Natural killer cell treated with Interleukin-12 subunit alpha and Interleukin-12 subunit beta and Interleukin-15 and Interleukin-18, amount 100 ng/mL, for 72 hours (primary cell): ENCODE measurements around the gene GYPA. TPM values are rescaled to one million over a fixed set of nuclear protein-coding genes. Genes with fewer than 3 reads are reported as not detected.
A peak's percentile ranks its signal among the peaks of the same experiment; 100 is the strongest.
"Not testable (repeated sequence)": the region's sequence is repeated elsewhere in the genome, so short reads cannot be mapped to it uniquely, and the experiment has no call there.

Experiments used
- ATAC-seq, 2 donors: fragments of 150-1000 bp; cut with Tn5 transposase in 1 of 2; sonication (Bioruptor Pico), chemical (Tn5 transposase) in 1 of 2; 2 replicates each; pipeline ENCODE4 v1.10.0; 2021
- DNase-seq: peaks from one replicate; pipeline ENCODE4 v3.0.0; 2022; ENCODE audit warnings: low spot score
- H3K27ac Mint-ChIP-seq, 2 donors: 1 replicate in 1 of 2; 2 replicates in 1 of 2; pipeline ENCODE4 v1.8.0; 2022; ENCODE audit warnings: mixed read lengths in 2 of 2, mild to moderate bottlenecking in 1 of 2, moderate library complexity in 1 of 2
- H3K27me3 Mint-ChIP-seq, 2 donors: 1 replicate in 1 of 2; 2 replicates in 1 of 2; pipeline ENCODE4 v1.8.0; 2022; ENCODE audit warnings: mixed read lengths in 2 of 2
- H3K36me3 Mint-ChIP-seq: one replicate; pipeline ENCODE4 v1.8.0; 2022; ENCODE audit warnings: mixed read lengths
- H3K4me1 Mint-ChIP-seq, 2 donors: 1 replicate in 1 of 2; 2 replicates in 1 of 2; pipeline ENCODE4 v1.8.0; 2022; ENCODE audit warnings: low read depth in 2 of 2, mixed read lengths in 2 of 2, mild to moderate bottlenecking in 1 of 2
- H3K4me3 Mint-ChIP-seq: one replicate; pipeline ENCODE4 v1.8.0; 2022; ENCODE audit warnings: mixed read lengths
- H3K9me3 Mint-ChIP-seq: 2 replicates; pipeline ENCODE4 v1.8.0; 2022; ENCODE audit warnings: mixed read lengths
- total RNA-seq, 2 donors: library from RNA; stranded (reverse); gene quantifications; one replicate each; pipeline ENCODE4 v1.2.3, GENCODE V29; 2022

The GYPA gene
- total RNA-seq: not detected

DNA sequence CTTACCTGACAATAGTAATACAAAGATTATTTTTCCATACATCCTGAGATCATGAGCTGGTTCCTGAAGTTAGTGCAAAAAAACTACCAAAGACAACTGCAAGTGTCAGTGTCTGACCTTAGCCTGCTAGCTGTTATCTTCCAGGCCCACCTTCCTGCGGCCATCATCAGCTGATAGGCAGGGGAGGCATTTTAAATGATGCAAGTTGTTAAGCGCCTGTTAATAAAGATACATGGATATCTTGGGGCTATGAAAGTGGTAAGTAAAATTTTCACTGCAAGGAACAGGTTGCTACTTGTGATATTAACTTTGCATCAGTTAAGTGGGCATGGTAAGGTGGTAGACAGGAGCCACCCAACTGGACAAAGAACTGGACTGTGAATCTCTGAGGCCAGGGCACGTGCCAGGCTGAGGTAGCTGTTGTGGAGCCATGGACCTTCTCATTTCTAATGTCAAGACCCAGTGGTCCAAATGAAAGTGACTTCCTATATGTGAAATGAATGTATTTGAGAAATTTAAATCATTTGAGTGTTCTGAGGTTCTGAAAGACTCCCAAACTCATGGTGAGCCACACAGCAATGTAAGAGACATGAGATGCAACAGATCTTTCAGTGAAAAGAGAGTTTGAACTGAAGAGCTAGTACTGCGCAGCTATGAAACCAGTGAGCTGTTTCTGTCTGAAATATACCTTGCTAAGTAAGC, at the start of gene GYPA:
GYPA (minus strand) TSS at position 125 of the 702 bp plus-strand sequence; CDS start at position 42, 83 bp downstream.
- peaks cover 6 to 11% of the 10 kb centered on the region in 2 donors for H3K27me3 Mint-ChIP-seq
- DNase-seq, H3K4me3 Mint-ChIP-seq, ATAC-seq, H3K36me3 Mint-ChIP-seq, H3K27ac Mint-ChIP-seq, H3K4me1 Mint-ChIP-seq, H3K9me3 Mint-ChIP-seq: not testable (repeated sequence)

DNA sequence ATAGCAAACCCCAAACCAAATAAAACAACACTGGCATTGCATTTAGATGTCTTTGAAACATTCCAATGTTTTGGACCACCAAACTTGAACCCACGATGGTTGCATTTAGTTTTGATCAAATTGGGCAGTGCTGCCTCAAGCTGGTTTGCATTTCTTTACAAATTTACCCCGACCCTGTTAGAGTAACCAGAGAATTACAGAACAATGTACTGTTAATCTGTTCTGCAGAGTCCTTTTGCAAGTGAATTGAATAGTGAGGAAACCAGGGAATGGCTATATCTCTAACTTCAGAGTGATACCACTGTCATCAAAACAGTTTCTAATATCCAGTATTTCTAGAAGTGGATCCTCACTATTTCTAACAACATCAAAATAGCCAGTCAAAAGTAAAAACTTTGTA, 49.5 kb upstream of the GYPA start:
- DNase-seq: no peak
- Mint-ChIP-seq H3K36me3 (no peaks in the 10 kb centered on the region), H3K27ac (no peak overlapping the region), H3K4me1 (no peaks in the 10 kb centered on the region), H3K4me3 (no peak overlapping the region), H3K27me3 (peaks cover 5 to 6% of the 10 kb centered on the region in 2 donors), H3K9me3 (no peaks in the 10 kb centered on the region)
- ATAC-seq: no peak

DNA sequence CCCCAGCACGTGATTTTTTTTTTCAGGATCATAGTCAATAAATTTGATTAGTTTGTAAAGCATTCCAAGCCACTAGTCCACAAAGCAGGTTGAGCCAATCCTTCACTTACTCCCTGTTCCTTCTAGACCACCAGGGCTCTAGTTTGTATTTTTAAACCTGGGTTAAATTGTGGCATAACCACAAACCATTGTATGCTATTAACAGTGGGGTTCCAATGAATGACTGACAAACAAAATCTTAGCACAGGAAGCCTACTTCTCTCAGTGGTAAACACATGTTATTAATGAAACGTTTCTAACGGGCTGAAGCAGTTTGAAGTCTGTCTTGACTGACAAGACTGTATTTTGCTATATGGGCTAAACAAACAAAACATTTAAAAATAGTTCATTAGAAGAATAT, 48.6 kb upstream of the GYPA start:
- Mint-ChIP-seq H3K27ac (no peak overlapping the region), H3K9me3 (no peaks in the 10 kb centered on the region), H3K4me1 (no peaks in the 10 kb centered on the region), H3K27me3 (peaks cover 6% of the 10 kb centered on the region in 2 donors), H3K36me3 (no peaks in the 10 kb centered on the region), H3K4me3 (no peak overlapping the region)
- no peak for DNase-seq
- ATAC-seq: no peak

DNA sequence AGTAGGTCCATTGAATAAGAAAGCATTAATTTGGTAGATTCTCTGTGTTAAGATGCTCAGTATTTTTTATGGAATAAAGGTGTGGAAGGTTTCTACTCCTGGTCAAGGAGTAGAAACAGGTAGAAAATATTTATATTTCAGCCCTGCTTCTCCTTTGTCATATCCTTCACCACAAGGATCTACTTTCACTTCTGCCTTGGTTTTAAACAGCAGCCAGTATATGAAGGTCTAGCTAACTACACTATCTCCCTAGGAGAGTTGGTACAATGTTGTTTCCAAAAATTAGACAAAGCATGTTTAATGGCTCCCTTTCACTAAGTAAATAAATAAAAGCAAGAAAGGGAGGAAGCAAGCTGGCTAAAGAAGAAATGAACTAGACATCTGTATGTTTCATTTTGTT, 44.6 kb upstream of the GYPA start:
- H3K4me3 Mint-ChIP-seq: no peak overlapping the region
- H3K9me3 Mint-ChIP-seq: no peaks in the 10 kb centered on the region
- DNase-seq: no peak
- H3K27me3 Mint-ChIP-seq: peaks cover 0 to 7% of the 10 kb centered on the region in 2 donors
- H3K36me3 Mint-ChIP-seq: no peaks in the 10 kb centered on the region
- H3K4me1 Mint-ChIP-seq: no peaks in the 10 kb centered on the region
- ATAC-seq: no peak
- no peak overlapping the region for H3K27ac Mint-ChIP-seq

DNA sequence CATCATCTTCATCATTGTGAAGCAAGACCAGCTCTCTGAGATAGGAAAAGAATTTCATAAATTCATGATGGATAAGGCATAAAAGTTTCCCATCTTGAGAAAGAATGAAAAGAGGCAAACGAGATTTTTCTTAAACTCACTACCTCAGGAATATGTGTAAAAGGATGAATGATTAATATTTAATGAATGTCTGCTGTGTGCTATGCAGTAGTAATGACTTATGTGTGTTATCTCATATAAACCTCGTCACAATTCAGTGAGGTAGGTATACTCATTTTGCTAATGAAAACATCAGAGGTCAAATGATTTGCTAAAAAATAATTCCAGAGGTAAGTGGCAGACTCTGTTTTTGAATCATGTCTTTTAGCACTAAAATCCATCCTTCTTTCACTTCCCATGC, 42.6 kb upstream of the GYPA start:
- no peaks in the 10 kb centered on the region for H3K36me3 Mint-ChIP-seq
- no peaks in the 10 kb centered on the region for H3K9me3 Mint-ChIP-seq
- H3K4me3 Mint-ChIP-seq: no peak overlapping the region
- H3K27me3 Mint-ChIP-seq: peaks cover 0 to 7% of the 10 kb centered on the region in 2 donors
- peaks cover 4 to 6% of the 10 kb centered on the region in 2 donors for H3K4me1 Mint-ChIP-seq
- H3K27ac Mint-ChIP-seq: no peak overlapping the region
- no peak for DNase-seq
- ATAC-seq: no peak

DNA sequence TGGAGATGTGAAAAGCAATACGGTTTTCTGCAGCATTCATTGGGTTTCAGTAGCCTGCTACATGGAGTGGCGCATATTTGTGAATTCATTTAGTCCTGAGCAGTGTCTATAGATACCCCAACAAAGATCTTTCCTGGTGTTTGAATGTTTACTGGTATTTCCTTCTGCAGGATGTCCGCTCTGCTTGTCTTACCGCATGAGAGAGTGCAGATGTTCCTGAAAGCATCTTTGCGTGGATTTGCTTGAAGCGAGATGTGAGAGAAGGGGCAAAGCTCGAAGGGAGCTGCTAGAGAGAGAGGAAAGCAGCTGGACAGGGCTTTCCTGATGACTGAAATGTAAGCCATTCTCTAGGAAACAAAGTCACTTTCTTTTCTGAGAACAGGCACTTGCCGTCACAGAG, 40.9 kb upstream of the GYPA start:
- DNase-seq (no peak), ATAC-seq (no peak)
- Mint-ChIP-seq H3K27ac (no peak overlapping the region), H3K9me3 (no peaks in the 10 kb centered on the region), H3K4me3 (no peak overlapping the region), H3K4me1 (peaks cover 4 to 6% of the 10 kb centered on the region in 2 donors), H3K36me3 (no peaks in the 10 kb centered on the region), H3K27me3 (peaks cover 0 to 7% of the 10 kb centered on the region in 2 donors)

DNA sequence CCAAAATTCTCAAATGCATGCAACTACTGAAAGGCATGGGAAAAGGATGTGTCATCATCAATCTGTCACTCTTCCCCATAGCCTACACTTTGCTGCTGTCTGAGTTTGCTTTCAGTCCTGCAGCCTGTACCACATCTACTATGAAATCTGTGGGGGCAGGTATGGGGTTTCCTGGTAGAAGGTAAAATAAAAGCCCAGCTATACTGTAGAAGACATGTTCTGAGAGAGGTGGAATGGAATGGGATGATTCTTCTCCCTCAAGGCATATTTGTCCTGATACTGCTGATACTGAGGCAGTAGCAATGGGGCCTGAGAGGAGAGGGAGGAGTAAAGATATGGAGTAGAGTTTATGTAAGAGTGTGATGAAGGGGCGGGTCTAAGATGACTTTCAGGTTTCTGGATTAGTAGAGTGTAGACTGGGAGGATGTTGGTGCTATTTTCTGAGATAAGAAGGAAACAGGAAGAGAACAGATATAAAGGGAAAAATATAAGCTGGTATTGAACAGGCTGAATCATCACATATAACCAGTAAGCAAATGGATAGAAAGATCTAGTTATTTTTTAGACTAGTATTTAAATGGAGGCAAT, 38.7 kb upstream of the GYPA start:
- no peaks in the 10 kb centered on the region for H3K36me3 Mint-ChIP-seq
- no peak overlapping the region for H3K27ac Mint-ChIP-seq
- H3K4me3 Mint-ChIP-seq: no peak overlapping the region
- ATAC-seq (peak; percentile 40 to 52), DNase-seq (no peak)
- peaks cover 0 to 7% of the 10 kb centered on the region in 2 donors for H3K27me3 Mint-ChIP-seq
- peaks cover 4 to 6% of the 10 kb centered on the region in 2 donors for H3K4me1 Mint-ChIP-seq
- no peaks in the 10 kb centered on the region for H3K9me3 Mint-ChIP-seq

DNA sequence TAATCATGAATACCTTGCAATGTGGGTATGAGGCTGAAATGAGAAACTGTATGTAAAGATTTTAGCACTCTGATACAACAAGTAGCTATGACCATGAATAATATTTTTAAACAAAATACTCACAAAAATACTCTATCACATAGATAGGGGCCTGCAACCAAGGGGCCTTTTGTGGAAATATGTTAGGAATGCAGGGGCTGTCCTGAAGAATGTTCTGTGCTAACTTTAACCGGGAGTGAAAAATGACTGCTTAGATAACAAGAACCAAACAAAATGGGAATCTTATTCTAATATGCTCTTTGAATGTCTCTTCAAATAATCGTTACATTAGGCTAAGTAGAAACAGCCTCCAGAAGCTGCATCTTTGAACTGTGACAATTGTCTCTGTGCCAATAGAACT, 37.9 kb upstream of the GYPA start:
- Mint-ChIP-seq H3K36me3 (no peaks in the 10 kb centered on the region), H3K27ac (no peak overlapping the region), H3K4me1 (peaks cover 4 to 6% of the 10 kb centered on the region in 2 donors), H3K9me3 (no peaks in the 10 kb centered on the region), H3K4me3 (no peak overlapping the region), H3K27me3 (peaks cover 0 to under 1% of the 10 kb centered on the region in 2 donors)
- no peak for ATAC-seq
- DNase-seq: no peak

DNA sequence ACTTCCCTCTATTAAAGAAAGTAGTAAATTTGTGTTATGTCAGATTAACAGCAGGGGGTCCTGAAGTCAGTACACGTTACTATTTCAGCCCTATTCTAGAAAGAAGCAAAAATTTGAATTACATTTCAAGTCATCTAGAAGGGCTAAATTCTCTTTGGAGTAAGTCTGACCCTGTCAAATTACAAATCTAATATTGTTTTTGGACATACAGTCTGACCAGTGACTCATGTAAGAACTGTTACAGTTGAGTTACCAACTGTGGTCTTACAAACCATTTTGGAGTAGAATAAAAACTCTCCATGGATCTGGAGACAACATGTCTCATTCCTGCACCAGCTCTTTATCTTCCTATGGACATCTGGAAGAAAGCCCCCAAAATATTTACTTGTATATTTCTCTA, 36.0 kb upstream of the GYPA start:
- H3K36me3 Mint-ChIP-seq: no peaks in the 10 kb centered on the region
- no peak overlapping the region for H3K4me3 Mint-ChIP-seq
- no peak overlapping the region for H3K27ac Mint-ChIP-seq
- peaks cover 0 to 3% of the 10 kb centered on the region in 2 donors for H3K27me3 Mint-ChIP-seq
- peaks cover 4 to 6% of the 10 kb centered on the region in 2 donors for H3K4me1 Mint-ChIP-seq
- no peak for DNase-seq
- H3K9me3 Mint-ChIP-seq: no peaks in the 10 kb centered on the region
- no peak for ATAC-seq

DNA sequence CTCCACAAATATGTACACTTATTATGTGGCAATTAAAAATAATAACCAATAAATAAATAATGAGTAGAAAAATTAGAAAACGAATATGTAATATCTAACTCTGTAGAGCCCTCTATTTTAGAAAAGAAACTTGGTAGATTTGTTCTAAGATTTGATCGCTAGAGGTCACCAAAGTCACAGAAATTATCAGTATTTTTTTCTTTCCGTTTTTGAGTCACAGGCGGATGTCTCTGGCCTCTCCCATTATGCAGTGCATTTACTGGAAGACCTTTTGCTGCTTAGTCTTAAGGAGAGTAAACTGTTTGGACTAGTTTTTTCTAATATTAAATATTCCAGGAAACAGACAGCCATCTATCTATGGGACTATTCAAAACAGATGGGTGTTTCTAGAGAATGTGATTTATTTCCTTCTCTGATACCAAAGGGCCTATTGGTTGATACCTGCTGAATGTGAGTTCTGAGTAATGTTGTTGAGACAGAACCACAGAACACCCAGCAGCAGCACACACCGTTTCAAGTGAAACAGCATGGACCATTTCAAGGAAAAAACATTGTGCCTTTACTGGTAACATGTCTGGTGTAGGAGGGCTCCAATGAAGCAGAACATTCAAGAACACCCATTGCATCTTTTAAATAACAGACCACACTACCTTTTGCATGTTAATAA, 34.0 kb upstream of the GYPA start:
- Mint-ChIP-seq H3K36me3 (no peaks in the 10 kb centered on the region), H3K9me3 (no peaks in the 10 kb centered on the region), H3K4me3 (no peak overlapping the region), H3K27ac (peak overlapping the region in 1 of 2 donors; percentile 47), H3K4me1 (peaks cover 4 to 6% of the 10 kb centered on the region in 2 donors), H3K27me3 (peaks cover 5 to 8% of the 10 kb centered on the region in 2 donors)
- DNase-seq (no peak), ATAC-seq (peak; percentile 68 to 69)

DNA sequence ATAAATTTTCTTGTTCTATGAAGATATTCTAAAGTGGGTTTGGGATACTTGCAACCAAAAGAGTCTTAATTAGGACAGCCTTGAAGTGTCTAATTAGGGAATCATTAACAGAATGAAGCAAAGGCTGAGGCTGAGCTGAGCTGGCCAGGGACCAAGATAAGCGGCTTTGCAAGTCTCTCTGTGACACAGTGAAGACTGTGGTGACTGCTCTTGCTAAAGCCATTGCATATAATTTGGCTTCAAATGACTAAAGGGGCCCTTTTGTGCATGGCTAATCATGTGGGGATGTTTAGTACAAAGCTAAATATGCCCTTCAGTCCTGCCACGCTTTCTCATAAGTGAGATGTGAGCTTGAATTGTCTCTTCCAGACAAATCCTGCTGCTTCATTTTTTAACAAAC, 31.2 kb upstream of the GYPA start:
- Mint-ChIP-seq H3K9me3 (no peaks in the 10 kb centered on the region), H3K36me3 (no peaks in the 10 kb centered on the region), H3K27ac (no peak overlapping the region), H3K27me3 (peaks cover 10 to 24% of the 10 kb centered on the region in 2 donors), H3K4me3 (no peak overlapping the region), H3K4me1 (no peaks in the 10 kb centered on the region)
- DNase-seq (no peak), ATAC-seq (no peak)

DNA sequence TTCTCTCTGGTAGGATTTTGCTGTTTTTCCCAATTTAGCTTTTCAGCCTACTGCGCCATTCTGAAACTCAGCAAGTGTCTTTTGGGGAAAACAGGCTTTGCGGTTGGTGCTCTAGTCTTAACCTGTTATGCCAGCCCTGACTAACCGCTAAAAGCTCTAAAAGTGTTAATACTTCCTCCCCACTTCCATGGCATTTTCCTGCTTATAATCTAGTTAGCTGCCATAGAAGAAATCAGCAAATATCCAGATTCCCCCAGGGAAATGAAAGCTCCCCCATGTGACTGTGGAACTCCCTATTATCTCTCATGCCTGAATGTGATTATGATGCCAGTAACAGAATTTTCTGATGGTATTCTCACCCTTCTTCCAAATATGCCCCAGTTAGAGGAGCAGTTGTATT, 28.7 kb upstream of the GYPA start:
- no peak overlapping the region for H3K27ac Mint-ChIP-seq
- DNase-seq (no peak), ATAC-seq (no peak)
- no peaks in the 10 kb centered on the region for H3K9me3 Mint-ChIP-seq
- H3K4me1 Mint-ChIP-seq: no peaks in the 10 kb centered on the region
- H3K36me3 Mint-ChIP-seq: no peaks in the 10 kb centered on the region
- H3K4me3 Mint-ChIP-seq: no peak overlapping the region
- H3K27me3 Mint-ChIP-seq: peaks cover 10 to 24% of the 10 kb centered on the region in 2 donors

DNA sequence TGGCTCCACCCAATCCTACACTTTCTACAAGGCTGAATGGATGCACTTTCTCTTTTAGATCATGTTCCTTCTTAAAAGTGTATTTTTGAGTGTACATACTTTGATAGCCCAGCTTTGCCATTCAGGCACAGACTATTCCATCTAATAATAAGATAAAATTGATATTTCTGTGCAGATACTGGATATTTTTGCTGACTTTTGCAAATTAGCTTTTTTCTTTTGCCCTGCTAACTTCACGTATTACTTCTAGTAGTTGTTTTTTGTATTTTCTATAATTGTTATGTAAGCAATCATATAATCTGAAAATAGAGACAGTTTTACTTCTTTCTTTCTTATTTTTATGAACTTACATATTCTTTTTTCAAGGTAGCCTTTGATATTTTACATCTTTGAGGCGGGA, 13.5 kb upstream of the GYPA start:
- no peak overlapping the region for H3K4me3 Mint-ChIP-seq
- H3K4me1 Mint-ChIP-seq: no peaks in the 10 kb centered on the region
- no peak for ATAC-seq
- peaks cover 5% of the 10 kb centered on the region for H3K9me3 Mint-ChIP-seq
- H3K27ac Mint-ChIP-seq: no peak overlapping the region
- H3K36me3 Mint-ChIP-seq: no peaks in the 10 kb centered on the region
- no peak for DNase-seq
- peaks cover 5 to 6% of the 10 kb centered on the region in 2 donors for H3K27me3 Mint-ChIP-seq

DNA sequence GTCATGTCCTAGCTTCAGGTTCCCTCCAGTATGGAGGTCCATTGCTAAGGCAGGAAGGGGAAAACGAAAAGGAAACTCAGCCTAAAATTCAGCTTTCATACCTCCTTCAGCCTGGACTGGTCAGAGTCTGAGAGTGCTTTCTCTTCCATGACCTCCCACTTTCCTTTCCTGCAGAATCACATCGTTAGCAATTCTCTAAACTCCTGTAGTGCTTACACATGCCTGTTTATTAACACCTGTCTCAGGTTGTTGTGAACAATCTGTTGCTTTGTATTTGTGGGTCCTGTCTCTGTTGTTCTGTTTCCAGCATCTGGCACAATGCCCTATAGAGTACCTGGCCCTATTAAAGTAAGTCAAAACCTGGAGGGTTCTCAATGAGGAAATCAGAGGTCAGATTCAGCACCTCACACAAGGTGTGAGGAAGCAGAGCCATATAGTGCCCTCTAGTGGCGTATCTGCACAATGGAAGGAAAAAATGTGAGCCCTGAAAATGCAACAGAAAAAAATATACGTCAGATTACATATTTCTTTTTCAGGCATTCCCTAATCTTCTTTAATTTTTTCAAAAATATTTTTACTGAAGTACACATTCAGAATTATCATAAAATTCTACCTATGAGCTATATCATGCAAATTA, 2.3 kb upstream of the GYPA start:
- not testable (repeated sequence) for H3K9me3 Mint-ChIP-seq, H3K36me3 Mint-ChIP-seq, H3K4me1 Mint-ChIP-seq, H3K27ac Mint-ChIP-seq, DNase-seq, H3K27me3 Mint-ChIP-seq, H3K4me3 Mint-ChIP-seq
- ATAC-seq: peak in 1 of 2 donors; percentile 45
